ENCODE data around the gene TGM2.

TGM2 gene

GRCh38 chr20:38178581-38178980 is 13.5 kb upstream of the TGM2 start:
- no peaks in the 10 kb centered on the region for H3K4me1 ChIP-seq (ENCODE audit: insufficient read depth, low read length)
- H2AFZ ChIP-seq (ENCODE audit: low read depth, low read length), result no peak overlapping the region
- no peaks in the 10 kb centered on the region for H3K27me3 ChIP-seq (ENCODE audit: insufficient read depth, low read length)
- H3K9me3 ChIP-seq (ENCODE audit: low read length), result no peaks in the 10 kb centered on the region
- H3K36me3 ChIP-seq (ENCODE audit: insufficient read depth, low read length), result no peaks in the 10 kb centered on the region
- H3K4me3 ChIP-seq (ENCODE audit: low read length), result no peak overlapping the region

- Histone ChIP-seq H3K9me3 (ENCODE audit: low read length) (no peaks in the 10 kb centered on the region), H3K4me1 (ENCODE audit: insufficient read depth, low read length) (no peaks in the 10 kb centered on the region), H3K4me3 (ENCODE audit: low read length) (no peak overlapping the region), H2AFZ (ENCODE audit: low read depth, low read length) (no peak overlapping the region), H3K27me3 (ENCODE audit: insufficient read depth, low read length) (no peaks in the 10 kb centered on the region), H3K36me3 (ENCODE audit: insufficient read depth, low read length) (no peaks in the 10 kb centered on the region)
Observed at GRCh38 chr20:38178065-38178491, 13.0 kb upstream of the TGM2 start.

GRCh38 chr20:38177201-38177600 is 12.1 kb upstream of the TGM2 start:
- no peaks in the 10 kb centered on the region for H3K27me3 ChIP-seq (ENCODE audit: insufficient read depth, low read length)
- no peaks in the 10 kb centered on the region for H3K9me3 ChIP-seq (ENCODE audit: low read length)
- H2AFZ ChIP-seq (ENCODE audit: low read depth, low read length), result no peak overlapping the region
- H3K36me3 ChIP-seq (ENCODE audit: insufficient read depth, low read length), result no peaks in the 10 kb centered on the region
- H3K4me3 ChIP-seq (ENCODE audit: low read length), result no peak overlapping the region
- H3K4me1 ChIP-seq (ENCODE audit: insufficient read depth, low read length), result no peaks in the 10 kb centered on the region

- no peak overlapping the region for H3K4me3 ChIP-seq (ENCODE audit: low read length)
- no peaks in the 10 kb centered on the region for H3K27me3 ChIP-seq (ENCODE audit: insufficient read depth, low read length)
- H3K36me3 ChIP-seq (ENCODE audit: insufficient read depth, low read length), result no peaks in the 10 kb centered on the region
- no peaks in the 10 kb centered on the region for H3K9me3 ChIP-seq (ENCODE audit: low read length)
- H3K4me1 ChIP-seq (ENCODE audit: insufficient read depth, low read length), result no peaks in the 10 kb centered on the region
- H2AFZ ChIP-seq (ENCODE audit: low read depth, low read length), result no peak overlapping the region
Observed at GRCh38 chr20:38175304-38176180, 10.5 kb upstream of the TGM2 start.

- Histone ChIP-seq H2AFZ (ENCODE audit: low read depth, low read length) (no peak overlapping the region), H3K4me1 (ENCODE audit: insufficient read depth, low read length) (no peaks in the 10 kb centered on the region), H3K9me3 (ENCODE audit: low read length) (no peaks in the 10 kb centered on the region)
Observed at GRCh38 chr20:38173237-38174156, 8.4 kb upstream of the TGM2 start.

GRCh38 chr20:38172408-38172807 is 7.3 kb upstream of the TGM2 start:
- H3K27me3 ChIP-seq (ENCODE audit: insufficient read depth, low read length), result no peaks in the 10 kb centered on the region
- H2AFZ ChIP-seq (ENCODE audit: low read depth, low read length), result no peak overlapping the region
- H3K9me3 ChIP-seq (ENCODE audit: low read length), result no peaks in the 10 kb centered on the region
- H3K4me3 ChIP-seq (ENCODE audit: low read length), result no peak overlapping the region
- H3K4me1 ChIP-seq (ENCODE audit: insufficient read depth, low read length), result no peaks in the 10 kb centered on the region
- H3K36me3 ChIP-seq (ENCODE audit: insufficient read depth, low read length), result no peaks in the 10 kb centered on the region

More at GRCh38 chr20:38173237-38174156, 8.4 kb upstream of the TGM2 start:
- H3K4me3 ChIP-seq (ENCODE audit: low read length), result no peak overlapping the region
- no peaks in the 10 kb centered on the region for H3K36me3 ChIP-seq (ENCODE audit: insufficient read depth, low read length)
- H3K27me3 ChIP-seq (ENCODE audit: insufficient read depth, low read length), result no peaks in the 10 kb centered on the region

GRCh38 chr20:38171675-38172043 is 6.6 kb upstream of the TGM2 start:
- Histone ChIP-seq H3K27me3 (ENCODE audit: insufficient read depth, low read length) (peaks cover 3% of the 10 kb centered on the region), H3K4me1 (ENCODE audit: insufficient read depth, low read length) (no peaks in the 10 kb centered on the region), H3K9me3 (ENCODE audit: low read length) (no peaks in the 10 kb centered on the region), H3K4me3 (ENCODE audit: low read length) (no peak overlapping the region), H2AFZ (ENCODE audit: low read depth, low read length) (no peak overlapping the region), H3K36me3 (ENCODE audit: insufficient read depth, low read length) (no peaks in the 10 kb centered on the region)

GRCh38 chr20:38170826-38171674 is 6.0 kb upstream of the TGM2 start:
- Histone ChIP-seq H3K27me3 (ENCODE audit: insufficient read depth, low read length) (peaks cover 8% of the 10 kb centered on the region), H3K9me3 (ENCODE audit: low read length) (no peaks in the 10 kb centered on the region), H3K4me3 (ENCODE audit: low read length) (no peak overlapping the region), H3K36me3 (ENCODE audit: insufficient read depth, low read length) (no peaks in the 10 kb centered on the region), H3K4me1 (ENCODE audit: insufficient read depth, low read length) (no peaks in the 10 kb centered on the region), H2AFZ (ENCODE audit: low read depth, low read length) (no peak overlapping the region)

GRCh38 chr20:38170219-38170825 is 5.3 kb upstream of the TGM2 start:
- no peak overlapping the region for H2AFZ ChIP-seq (ENCODE audit: low read depth, low read length)
- no peak overlapping the region for H3K4me3 ChIP-seq (ENCODE audit: low read length)
- H3K9me3 ChIP-seq (ENCODE audit: low read length), result no peaks in the 10 kb centered on the region
- H3K27me3 ChIP-seq (ENCODE audit: insufficient read depth, low read length), result peaks cover 11% of the 10 kb centered on the region
- no peaks in the 10 kb centered on the region for H3K4me1 ChIP-seq (ENCODE audit: insufficient read depth, low read length)
- no peaks in the 10 kb centered on the region for H3K36me3 ChIP-seq (ENCODE audit: insufficient read depth, low read length)

GRCh38 chr20:38169636-38170193 is 4.6 kb upstream of the TGM2 start:
- Histone ChIP-seq H3K9me3 (ENCODE audit: low read length) (no peaks in the 10 kb centered on the region), H3K27me3 (ENCODE audit: insufficient read depth, low read length) (peaks cover 14% of the 10 kb centered on the region), H2AFZ (ENCODE audit: low read depth, low read length) (no peak overlapping the region), H3K4me1 (ENCODE audit: insufficient read depth, low read length) (no peaks in the 10 kb centered on the region), H3K4me3 (ENCODE audit: low read length) (no peak overlapping the region), H3K36me3 (ENCODE audit: insufficient read depth, low read length) (no peaks in the 10 kb centered on the region)

GRCh38 chr20:38168791-38169589 is 3.9 kb upstream of the TGM2 start:
- Histone ChIP-seq H3K4me3 (ENCODE audit: low read length) (no peak overlapping the region), H3K36me3 (ENCODE audit: insufficient read depth, low read length) (no peaks in the 10 kb centered on the region), H3K4me1 (ENCODE audit: insufficient read depth, low read length) (no peaks in the 10 kb centered on the region), H2AFZ (ENCODE audit: low read depth, low read length) (no peak overlapping the region), H3K27me3 (ENCODE audit: insufficient read depth, low read length) (peaks cover 20% of the 10 kb centered on the region), H3K9me3 (ENCODE audit: low read length) (no peaks in the 10 kb centered on the region)

Measured in neuron (in vitro differentiated cells).